ENCODE measurements around the gene PACRG. TPM values are rescaled to one million over a fixed set of nuclear protein-coding genes. Genes with fewer than 3 reads are reported as not detected.

PACRG gene
- total and polyA plus RNA-seq, 2 experiments from 2014 or later, result 0.17 to 0.68 TPM

- Histone ChIP-seq H4K20me1 (replicated peaks; ENCODE audit: insufficient read depth) (no peaks in the 10 kb centered on the region), H3K27ac (ENCODE audit: low read depth) (no peak overlapping the region), H3K27me3 (ENCODE audit: insufficient read depth) (no peaks in the 10 kb centered on the region), H3K79me2 (replicated peaks; ENCODE audit: insufficient read depth) (no peaks in the 10 kb centered on the region), H3K4me1 (ENCODE audit: insufficient read depth) (no peaks in the 10 kb centered on the region), H3F3A (replicated peaks; ENCODE audit: low read depth) (no peaks in the 10 kb centered on the region), H3K36me3 (ENCODE audit: insufficient read depth) (no peaks in the 10 kb centered on the region), H3K4me3 (no peak overlapping the region), H3K4me2 (no peak overlapping the region), H3K9me2 (ENCODE audit: insufficient read depth) (no peaks in the 10 kb centered on the region), H2AFZ (no peak overlapping the region)
- no peaks in the 10 kb centered on the region for H3K4me1 Mint-ChIP-seq
- DNase-seq (ENCODE audit: low spot score) (no peak), ATAC-seq (no peak)
- no peaks in the 10 kb centered on the region for H3K27me3 Mint-ChIP-seq (ENCODE audit: insufficient read depth, low read depth, poor library complexity)
- H3K36me3 Mint-ChIP-seq (ENCODE audit: low read depth), result no peaks in the 10 kb centered on the region
- H3K27ac Mint-ChIP-seq, result no peak overlapping the region
- no peaks in the 10 kb centered on the region for H3K9me3 Mint-ChIP-seq
- TF ChIP-seq CREB1 (CRISPR knock-in tag; IDR thresholded peaks at IDR 0.05; ENCODE audit: low read depth) (no peak), NANOG (IDR thresholded peaks at IDR 0.05; ENCODE audit: borderline replicate concordance) (no peak), ZNF462 (CRISPR knock-in tag; IDR thresholded peaks at IDR 0.05) (no peak), ZNF114 (CRISPR knock-in tag; IDR thresholded peaks at IDR 0.05) (no peak), ETS1 (IDR thresholded peaks at IDR 0.05) (no peak), EZH2 (IDR thresholded peaks at IDR 0.05; ENCODE audit: low read depth, unreplicated experiment) (no peak), JUNB (IDR thresholded peaks at IDR 0.05; ENCODE audit: unreplicated experiment) (no peak), STAT1 (IDR thresholded peaks at IDR 0.05; ENCODE audit: unreplicated experiment) (no peak)
- H3K4me3 Mint-ChIP-seq, result no peak overlapping the region
Measured at GRCh38 chr6:163159110-163159509, 431.3 kb downstream of the PACRG start.
